Upper lobe of right lung (tissue), 1 donor: ENCODE data around the gene SUSD6. TPM values are rescaled to one million over a fixed set of nuclear protein-coding genes. Genes with fewer than 3 reads are reported as not detected.

Experiments used
- ATAC-seq: fragments of 200-7000 bp; cut with Tn5 transposase; one replicate; pipeline ENCODE4 v1.9.1; 2020; ENCODE audit warnings: mild to moderate bottlenecking, moderate library complexity
- DNase-seq: peaks from one replicate; pipeline ENCODE4 v3.0.0-alpha.2; 2020
- H3K27ac ChIP-seq: fragments of 200-600 bp; one replicate; pipeline ENCODE4 v1.8.0; 2022
- H3K27me3 ChIP-seq: fragments of 200-600 bp; one replicate; pipeline ENCODE4 v1.8.0; 2022; ENCODE audit warnings: mild to moderate bottlenecking
- H3K36me3 ChIP-seq: fragments of 200-600 bp; one replicate; pipeline ENCODE4 v1.8.0; 2022
- H3K4me1 ChIP-seq: fragments of 200-600 bp; one replicate; pipeline ENCODE4 v1.8.0; 2022
- H3K4me3 ChIP-seq: fragments of 200-600 bp; one replicate; pipeline ENCODE4 v1.8.0; 2022; ENCODE audit warnings: mild to moderate bottlenecking
- H3K9me3 ChIP-seq: fragments of 200-600 bp; one replicate; pipeline ENCODE4 v1.8.0; 2022
- intact Hi-C: fragments of 100-400 bp; cut with DNase I; formaldehyde crosslinking; loops from one replicate; pipeline ENCODE4 v1.11.0; 2022
- total RNA-seq: library from RNA; stranded (reverse); fragmentation: NEBNext Ultra II Directional; extraction: Animal tissue kit (Norgen Biotek cat#: 25700); gene quantifications from one replicate; pipeline ENCODE4 v1.2.1, GENCODE V29; 2021
- TF ChIP-seq, protein P1 (sequence below): fragments of 200-600 bp; IDR thresholded peaks from one replicate; pipeline ENCODE4 v1.8.0; 2022; ENCODE audit warnings: antibody characterized with exemption
- donor health status: DM: no; HTN: yes; CAD: no; lungs with severe emphysema.

Gene SUSD6
- total RNA-seq, 1 donor from 2014 or later: 87.5 TPM

DNA sequence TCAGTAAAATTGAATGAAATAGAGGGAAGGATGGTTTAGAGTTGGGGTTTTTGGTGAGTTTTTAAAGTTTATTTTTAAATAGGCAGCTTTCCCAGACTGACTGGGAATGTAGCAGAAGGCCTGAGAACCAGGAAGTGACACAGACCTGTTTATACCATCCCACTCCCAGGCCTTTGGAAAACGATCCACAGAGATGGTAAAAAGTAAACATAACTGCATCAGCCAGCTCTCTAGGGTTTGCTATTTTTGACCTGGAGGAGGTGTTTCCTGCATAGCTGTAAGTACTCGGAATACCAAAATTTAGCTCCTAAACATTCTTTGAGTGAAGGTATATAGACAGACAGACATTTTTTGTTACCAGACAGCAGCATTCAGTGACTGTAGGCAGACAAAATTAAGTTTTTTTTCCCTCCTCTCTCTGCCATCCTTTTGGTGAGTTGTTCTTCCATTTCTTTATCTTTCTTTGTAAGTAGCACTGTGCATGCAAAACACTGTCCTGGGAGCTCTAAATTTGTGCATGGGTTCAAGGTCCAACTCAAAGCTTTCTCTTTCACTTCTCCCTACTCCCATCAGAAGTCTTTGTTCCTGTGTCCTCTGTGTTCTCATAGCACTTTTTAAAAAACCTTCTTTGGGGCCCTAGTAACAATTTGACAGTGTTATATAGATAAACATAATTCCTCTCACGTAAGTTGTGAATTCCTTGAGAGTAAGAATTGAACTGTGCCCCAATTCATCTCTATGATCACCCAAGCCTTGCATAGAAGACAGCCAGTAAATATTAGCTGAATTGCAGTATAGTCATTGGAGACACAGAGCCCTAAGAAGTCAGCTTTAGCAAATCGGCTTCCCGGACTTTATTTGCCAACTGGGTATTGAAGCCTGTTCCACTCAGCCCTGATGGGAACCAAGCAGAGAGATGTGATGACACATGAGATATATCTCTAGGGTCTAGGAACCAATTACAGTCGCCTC lies 37.4 kb downstream of the SUSD6 start:
- no peaks in the 10 kb centered on the region for H3K36me3 ChIP-seq
- TF ChIP-seq, protein P1, sequence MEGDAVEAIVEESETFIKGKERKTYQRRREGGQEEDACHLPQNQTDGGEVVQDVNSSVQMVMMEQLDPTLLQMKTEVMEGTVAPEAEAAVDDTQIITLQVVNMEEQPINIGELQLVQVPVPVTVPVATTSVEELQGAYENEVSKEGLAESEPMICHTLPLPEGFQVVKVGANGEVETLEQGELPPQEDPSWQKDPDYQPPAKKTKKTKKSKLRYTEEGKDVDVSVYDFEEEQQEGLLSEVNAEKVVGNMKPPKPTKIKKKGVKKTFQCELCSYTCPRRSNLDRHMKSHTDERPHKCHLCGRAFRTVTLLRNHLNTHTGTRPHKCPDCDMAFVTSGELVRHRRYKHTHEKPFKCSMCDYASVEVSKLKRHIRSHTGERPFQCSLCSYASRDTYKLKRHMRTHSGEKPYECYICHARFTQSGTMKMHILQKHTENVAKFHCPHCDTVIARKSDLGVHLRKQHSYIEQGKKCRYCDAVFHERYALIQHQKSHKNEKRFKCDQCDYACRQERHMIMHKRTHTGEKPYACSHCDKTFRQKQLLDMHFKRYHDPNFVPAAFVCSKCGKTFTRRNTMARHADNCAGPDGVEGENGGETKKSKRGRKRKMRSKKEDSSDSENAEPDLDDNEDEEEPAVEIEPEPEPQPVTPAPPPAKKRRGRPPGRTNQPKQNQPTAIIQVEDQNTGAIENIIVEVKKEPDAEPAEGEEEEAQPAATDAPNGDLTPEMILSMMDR: no peak
- peak overlapping the region; percentile 63 for H3K27ac ChIP-seq
- H3K27me3 ChIP-seq: no peaks in the 10 kb centered on the region
- DNase-seq: no peak
- intact Hi-C loops: no loop called here
- peaks cover 94% of the 10 kb centered on the region for H3K4me1 ChIP-seq
- H3K4me3 ChIP-seq: no peak overlapping the region
- ATAC-seq: no peak
- H3K9me3 ChIP-seq: no peaks in the 10 kb centered on the region

DNA sequence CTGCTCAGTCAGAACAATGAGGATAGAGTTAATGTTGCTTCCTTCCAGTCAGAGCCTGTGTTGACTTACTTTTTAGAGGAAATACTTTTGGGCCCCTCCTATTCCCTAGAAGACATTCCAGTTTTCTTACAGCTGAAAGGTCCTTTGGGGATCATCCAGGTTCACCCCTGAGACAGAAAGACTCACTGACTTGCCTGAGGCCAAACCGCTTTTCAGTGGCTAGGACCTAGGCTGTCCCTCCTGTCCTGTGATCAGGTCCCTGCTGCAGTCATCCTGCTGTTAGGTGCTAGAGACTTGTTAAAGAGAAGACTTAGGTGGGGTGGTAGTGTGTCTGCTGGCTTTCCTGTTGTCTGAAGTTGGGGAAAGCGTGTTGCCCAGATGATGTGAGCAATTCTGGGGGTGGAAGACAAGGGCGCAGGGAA lies 39.6 kb downstream of the SUSD6 start:
- ATAC-seq (peak; percentile 53), DNase-seq (no peak)
- H3K4me1 ChIP-seq: peaks cover 92% of the 10 kb centered on the region

DNA sequence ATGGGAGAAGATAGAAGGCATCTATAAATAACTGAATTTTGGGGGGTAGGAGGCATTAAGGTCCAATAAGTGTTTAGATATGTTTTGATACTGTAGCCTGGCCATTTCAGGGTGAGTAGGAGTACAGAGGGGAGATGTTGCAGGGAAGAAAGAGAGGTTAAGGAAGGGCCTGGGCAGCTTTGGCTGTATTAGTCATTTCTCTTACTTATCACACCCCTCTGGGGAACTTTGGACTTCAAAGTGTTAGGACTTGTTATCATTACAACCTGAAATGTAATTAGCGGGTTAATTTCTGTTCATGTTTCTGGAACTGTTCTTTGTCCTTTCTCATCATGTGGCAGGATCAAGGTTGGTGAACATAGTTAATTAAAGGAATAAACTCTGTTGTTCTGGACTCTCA lies 40.3 kb downstream of the SUSD6 start:
- no peaks in the 10 kb centered on the region for H3K9me3 ChIP-seq
- H3K27ac ChIP-seq: peak overlapping the region; percentile 63
- DNase-seq (no peak), ATAC-seq (no peak)
- H3K36me3 ChIP-seq: no peaks in the 10 kb centered on the region
- peaks cover 95% of the 10 kb centered on the region for H3K4me1 ChIP-seq
- H3K4me3 ChIP-seq: no peak overlapping the region
- no peaks in the 10 kb centered on the region for H3K27me3 ChIP-seq
- TF ChIP-seq, protein P1: no peak
- intact Hi-C loops: no loop called here

More for the DNA sequence above, 39.6 kb downstream of the SUSD6 start:
- Histone ChIP-seq H3K27me3 (no peaks in the 10 kb centered on the region), H3K27ac (peak overlapping the region; percentile 63), H3K9me3 (no peaks in the 10 kb centered on the region), H3K36me3 (no peaks in the 10 kb centered on the region), H3K4me3 (no peak overlapping the region)
- intact Hi-C loops: no loop called here
- TF ChIP-seq, protein P1: no peak

DNA sequence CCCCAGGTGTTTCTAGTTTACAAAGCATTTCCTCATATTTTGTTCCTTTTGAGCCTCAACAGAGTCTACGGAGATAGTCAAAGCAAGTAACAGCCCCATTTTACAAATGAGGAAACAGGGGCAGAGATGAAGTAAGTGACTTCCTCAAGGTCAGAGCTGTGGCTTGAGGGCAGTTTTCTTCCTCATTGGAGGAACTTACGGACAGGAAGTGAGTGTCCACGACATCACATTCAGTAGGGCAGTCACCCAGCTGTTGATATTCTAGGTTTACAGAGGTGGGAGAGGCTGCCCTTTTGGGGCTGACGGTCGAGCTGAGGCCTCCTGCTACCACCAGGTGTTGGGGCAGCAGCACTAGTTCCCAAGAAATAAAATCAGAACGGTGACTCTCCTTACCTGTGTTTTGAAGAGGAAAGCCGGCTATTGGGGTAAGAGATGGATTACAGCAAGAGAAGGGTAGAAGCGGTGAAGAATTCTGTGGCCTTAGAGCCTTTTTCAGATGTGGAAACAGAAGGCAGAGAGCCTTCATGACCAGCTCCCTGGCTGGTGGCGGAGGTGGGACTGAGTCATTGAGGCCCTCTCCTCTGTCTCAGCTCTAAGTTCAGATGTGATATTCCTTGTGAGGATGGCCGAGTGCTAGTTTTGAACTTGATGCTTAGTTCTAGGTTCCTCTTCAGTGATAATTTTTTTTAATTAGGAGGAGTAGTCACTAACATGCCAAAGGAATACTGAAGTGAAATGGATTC lies 41.7 kb downstream of the SUSD6 start:
- intact Hi-C loops: no loop called here
- TF ChIP-seq, protein P1: no peak
- H3K9me3 ChIP-seq: no peaks in the 10 kb centered on the region
- no peaks in the 10 kb centered on the region for H3K36me3 ChIP-seq
- no peak for DNase-seq
- ATAC-seq: peak; percentile 78
- peaks cover 96% of the 10 kb centered on the region for H3K4me1 ChIP-seq
- H3K4me3 ChIP-seq: no peak overlapping the region
- peak overlapping the region; percentile 63 for H3K27ac ChIP-seq
- H3K27me3 ChIP-seq: no peaks in the 10 kb centered on the region

DNA sequence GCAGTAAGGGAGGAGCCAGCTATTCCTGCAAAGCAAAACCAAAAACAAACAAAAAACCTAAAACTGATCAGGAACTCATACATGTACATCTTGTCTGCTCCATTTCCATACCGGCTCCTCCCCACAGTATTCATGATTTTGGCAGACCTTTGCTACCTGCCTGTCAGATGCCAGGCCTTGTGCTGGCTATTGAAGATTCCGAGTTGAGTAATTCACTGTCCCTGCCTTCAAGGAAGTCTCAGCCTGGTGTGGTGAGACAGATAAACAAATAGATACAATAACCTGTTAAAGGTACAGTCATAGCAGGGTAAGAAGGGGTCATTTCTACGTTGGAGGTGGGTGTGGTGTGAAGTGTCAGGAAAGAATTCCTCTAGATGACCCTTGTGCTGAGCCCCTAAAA lies 42.7 kb downstream of the SUSD6 start:
- no peak for DNase-seq
- H3K4me1 ChIP-seq: peaks cover 96% of the 10 kb centered on the region
- intact Hi-C loops: no loop called here
- H3K27me3 ChIP-seq: no peaks in the 10 kb centered on the region
- no peak overlapping the region for H3K4me3 ChIP-seq
- peaks cover 2% of the 10 kb centered on the region for H3K36me3 ChIP-seq
- H3K9me3 ChIP-seq: no peaks in the 10 kb centered on the region
- TF ChIP-seq, protein P1: no peak
- no peak for ATAC-seq
- peak overlapping the region; percentile 63 for H3K27ac ChIP-seq
